ENCODE measurements around the gene HMG20A.

GRCh38 chr15:77436822-77437221, 16.1 kb downstream of the HMG20A start:
- no peak for TF ChIP-seq ARNT (IDR thresholded peaks at IDR 0.05)
- TF ChIP-seq SP1 (IDR thresholded peaks at IDR 0.05): no peak
- TF ChIP-seq ZNF384 (IDR thresholded peaks at IDR 0.05): no peak
- no peak for TF ChIP-seq HDGF (IDR thresholded peaks at IDR 0.05; ENCODE audit: borderline replicate concordance)
- no peak for TF ChIP-seq FOXM1 (IDR thresholded peaks at IDR 0.05; ENCODE audit: borderline replicate concordance)
- TF ChIP-seq TARDBP (IDR thresholded peaks at IDR 0.05): no peak
- no peak for TF ChIP-seq SUZ12 (IDR thresholded peaks at IDR 0.05)
- no peak for TF ChIP-seq FOXA1 (IDR thresholded peaks at IDR 0.05)
- TF ChIP-seq LEF1 (IDR thresholded peaks at IDR 0.05; ENCODE audit: borderline replicate concordance): no peak
- no peak for TF ChIP-seq CTBP1 (IDR thresholded peaks at IDR 0.05; ENCODE audit: borderline replicate concordance)
- no peak for TF ChIP-seq FOXK2 (IDR thresholded peaks at IDR 0.05)
- TF ChIP-seq PKNOX1 (IDR thresholded peaks at IDR 0.05): no peak
- TF ChIP-seq BHLHE40 (IDR thresholded peaks at IDR 0.05; ENCODE audit: borderline replicate concordance): no peak
- TF ChIP-seq L3MBTL2 (conservative IDR thresholded peaks at IDR 0.05): no peak

Measured in HEK293T (cell line).